Ascending aorta (tissue), 2 donors: ENCODE results near the gene CAVIN2. TPM values are rescaled to one million over a fixed set of nuclear protein-coding genes. Genes with fewer than 3 reads are reported as not detected.

Source experiments
- DNase-seq, 2 donors: peaks; one replicate each; pipeline ENCODE4 v3.0.0-alpha.2; 2019; ENCODE audit warnings: low spot score in 2 of 2
- H3K27ac ChIP-seq, 2 donors: fragments of 200-600 bp; sonication (generic); one replicate each; pipeline ENCODE4 v1.5.1; 2016 to 2017; ENCODE audit warnings: mild to moderate bottlenecking in 1 of 2
- H3K27me3 ChIP-seq: fragments of 200-600 bp; sonication (generic); one replicate; pipeline ENCODE4 v1.5.1; 2017
- H3K36me3 ChIP-seq, 2 donors: fragments of 200-600 bp; sonication (generic); one replicate each; pipeline ENCODE4 v1.5.1; 2016
- H3K4me1 ChIP-seq, 2 donors: fragments of 200-600 bp; sonication (generic); one replicate each; pipeline ENCODE4 v1.5.1; 2016 to 2017; ENCODE audit warnings: mild to moderate bottlenecking in 1 of 2
- H3K4me3 ChIP-seq, 2 donors: fragments of 200-600 bp; sonication (generic); one replicate each; pipeline ENCODE4 v1.5.1; 2016 to 2017; ENCODE audit warnings: mild to moderate bottlenecking in 1 of 2
- H3K9me3 ChIP-seq, 2 donors: fragments of 200-600 bp; sonication (generic); one replicate each; pipeline ENCODE4 v1.5.1; 2016
- intact Hi-C: fragments of 100-400 bp; cut with DNase I; formaldehyde crosslinking; loops from one replicate; pipeline ENCODE4 v1.15.1; 2023
- total RNA-seq: library from RNA; depleted of rRNA; stranded (reverse); fragments of >200 nt; gene quantifications from one replicate; pipeline ENCODE4 v1.1.0, GENCODE V29; 2016
- TF ChIP-seq, protein P1 (sequence below), 3 experiments: fragments of 200-600 bp in 2 of 3; fragments of 450-650 bp in 1 of 3; sonication (generic) in 2 of 3; IDR thresholded peaks; one replicate each; pipeline ENCODE4 v1.5.1; 2016 to 2019; ENCODE audit warnings: antibody characterized with exemption in 3 of 3, mild to moderate bottlenecking in 1 of 3, moderate library complexity in 1 of 3

Gene CAVIN2
- total RNA-seq, 1 donor from 2014 or later, result 43.4 TPM

DNA sequence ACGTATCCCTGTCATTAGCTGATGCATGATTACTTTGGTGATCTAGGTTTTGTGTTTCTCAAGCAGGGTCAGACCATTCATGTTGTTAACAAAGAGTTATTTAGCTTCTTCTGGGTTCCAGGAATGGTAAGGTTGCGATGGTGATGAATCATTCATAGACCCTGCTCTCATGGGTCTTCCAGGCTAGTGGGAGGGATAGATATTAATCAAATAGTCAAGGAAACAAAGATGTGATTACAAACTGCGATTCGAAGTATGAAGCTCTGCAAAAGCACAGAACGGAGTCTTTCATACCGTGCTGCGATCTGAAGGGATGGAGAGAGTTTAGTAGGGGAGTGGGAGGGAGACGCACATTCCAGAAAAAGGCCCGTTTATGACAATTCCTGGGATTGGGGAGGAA lies 42.1 kb downstream of the CAVIN2 start:
- Histone ChIP-seq H3K9me3 (no peaks in the 10 kb centered on the region), H3K36me3 (no peaks in the 10 kb centered on the region), H3K4me1 (no peaks in the 10 kb centered on the region), H3K27me3 (no peaks in the 10 kb centered on the region), H3K27ac (no peak overlapping the region), H3K4me3 (no peak overlapping the region)
- intact Hi-C loops, result no loop called here
- no peak for DNase-seq
- TF ChIP-seq, protein P1, sequence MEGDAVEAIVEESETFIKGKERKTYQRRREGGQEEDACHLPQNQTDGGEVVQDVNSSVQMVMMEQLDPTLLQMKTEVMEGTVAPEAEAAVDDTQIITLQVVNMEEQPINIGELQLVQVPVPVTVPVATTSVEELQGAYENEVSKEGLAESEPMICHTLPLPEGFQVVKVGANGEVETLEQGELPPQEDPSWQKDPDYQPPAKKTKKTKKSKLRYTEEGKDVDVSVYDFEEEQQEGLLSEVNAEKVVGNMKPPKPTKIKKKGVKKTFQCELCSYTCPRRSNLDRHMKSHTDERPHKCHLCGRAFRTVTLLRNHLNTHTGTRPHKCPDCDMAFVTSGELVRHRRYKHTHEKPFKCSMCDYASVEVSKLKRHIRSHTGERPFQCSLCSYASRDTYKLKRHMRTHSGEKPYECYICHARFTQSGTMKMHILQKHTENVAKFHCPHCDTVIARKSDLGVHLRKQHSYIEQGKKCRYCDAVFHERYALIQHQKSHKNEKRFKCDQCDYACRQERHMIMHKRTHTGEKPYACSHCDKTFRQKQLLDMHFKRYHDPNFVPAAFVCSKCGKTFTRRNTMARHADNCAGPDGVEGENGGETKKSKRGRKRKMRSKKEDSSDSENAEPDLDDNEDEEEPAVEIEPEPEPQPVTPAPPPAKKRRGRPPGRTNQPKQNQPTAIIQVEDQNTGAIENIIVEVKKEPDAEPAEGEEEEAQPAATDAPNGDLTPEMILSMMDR (IDR thresholded peaks at IDR 0.05), result no peak

DNA sequence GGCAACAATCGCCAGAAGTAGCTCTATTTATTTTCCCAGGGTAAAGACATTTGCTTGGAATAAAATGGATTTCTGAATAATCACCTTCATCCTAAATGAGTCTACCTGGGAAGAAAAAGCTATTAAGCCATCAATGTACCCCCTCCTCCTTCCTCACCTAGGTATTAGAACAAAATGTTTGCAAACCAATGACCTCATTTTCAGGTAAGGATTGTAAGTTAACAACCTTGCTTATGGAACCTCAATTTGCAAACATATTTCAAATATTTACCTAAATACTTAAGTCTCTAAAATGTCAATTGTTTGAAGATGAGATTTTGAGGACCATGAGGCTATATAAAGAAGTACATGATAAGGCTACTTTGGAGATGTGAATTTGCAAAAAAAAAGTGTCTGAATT lies 43.9 kb downstream of the CAVIN2 start:
- H3K4me1 ChIP-seq, result no peaks in the 10 kb centered on the region
- no peak for DNase-seq
- no peaks in the 10 kb centered on the region for H3K9me3 ChIP-seq
- no peak overlapping the region for H3K4me3 ChIP-seq
- H3K36me3 ChIP-seq, result no peaks in the 10 kb centered on the region
- no peak overlapping the region for H3K27ac ChIP-seq
- H3K27me3 ChIP-seq, result no peaks in the 10 kb centered on the region
- TF ChIP-seq, protein P1 (IDR thresholded peaks at IDR 0.05), result no peak
- intact Hi-C loops, result no loop called here

DNA sequence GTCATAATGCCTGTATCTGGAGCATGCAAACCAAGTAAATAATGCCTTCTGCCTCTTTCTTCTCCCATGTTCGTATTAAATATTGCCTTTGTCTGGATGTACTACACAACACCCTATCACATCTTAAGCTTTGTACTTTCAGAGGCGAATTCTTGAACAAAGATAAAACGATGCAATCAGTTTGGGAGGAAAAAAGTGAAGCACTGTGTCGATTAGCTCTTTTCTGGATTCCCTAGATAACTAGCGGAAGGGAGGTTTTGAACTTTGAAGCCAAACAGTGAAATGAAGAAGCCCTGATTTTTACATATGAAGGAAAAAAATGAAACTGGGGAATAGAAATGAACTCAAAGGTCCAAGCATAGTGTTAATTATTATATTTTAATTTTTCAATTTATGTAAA lies 44.7 kb downstream of the CAVIN2 start:
- TF ChIP-seq, protein P1 (IDR thresholded peaks at IDR 0.05), result no peak
- H3K36me3 ChIP-seq, result no peaks in the 10 kb centered on the region
- no peaks in the 10 kb centered on the region for H3K9me3 ChIP-seq

DNA sequence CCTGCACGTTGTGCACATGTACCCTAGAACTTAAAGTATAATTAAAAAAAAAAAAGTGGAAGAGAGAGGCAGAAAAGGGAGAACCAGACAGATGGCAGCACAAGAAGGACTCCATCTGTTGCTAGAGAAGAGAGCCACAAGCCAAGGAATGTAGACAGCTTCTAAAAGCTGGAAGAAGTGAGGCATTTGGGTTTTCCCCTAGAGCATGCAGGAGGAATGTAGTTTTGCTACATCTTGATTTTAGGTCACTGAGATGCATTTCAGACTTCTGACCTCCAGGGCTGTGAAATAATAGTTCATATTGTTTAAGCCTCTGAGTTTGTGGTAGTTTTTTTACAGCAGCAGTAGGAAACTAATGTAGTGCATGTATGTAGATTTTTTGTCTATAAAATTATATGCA lies 46.0 kb downstream of the CAVIN2 start:
- no peak overlapping the region for H3K4me3 ChIP-seq
- H3K36me3 ChIP-seq, result no peaks in the 10 kb centered on the region
- no peaks in the 10 kb centered on the region for H3K27me3 ChIP-seq
- TF ChIP-seq, protein P1 (IDR thresholded peaks at IDR 0.05), result no peak
- H3K9me3 ChIP-seq, result no peaks in the 10 kb centered on the region
- intact Hi-C loops, result no loop called here
- H3K27ac ChIP-seq, result no peak overlapping the region
- no peak for DNase-seq
- no peaks in the 10 kb centered on the region for H3K4me1 ChIP-seq

More for the DNA sequence above, 44.7 kb downstream of the CAVIN2 start:
- Histone ChIP-seq H3K27ac (no peak overlapping the region), H3K4me1 (no peaks in the 10 kb centered on the region), H3K27me3 (no peaks in the 10 kb centered on the region), H3K4me3 (no peak overlapping the region)
- DNase-seq, result no peak
- intact Hi-C loops, result no loop called here

DNA sequence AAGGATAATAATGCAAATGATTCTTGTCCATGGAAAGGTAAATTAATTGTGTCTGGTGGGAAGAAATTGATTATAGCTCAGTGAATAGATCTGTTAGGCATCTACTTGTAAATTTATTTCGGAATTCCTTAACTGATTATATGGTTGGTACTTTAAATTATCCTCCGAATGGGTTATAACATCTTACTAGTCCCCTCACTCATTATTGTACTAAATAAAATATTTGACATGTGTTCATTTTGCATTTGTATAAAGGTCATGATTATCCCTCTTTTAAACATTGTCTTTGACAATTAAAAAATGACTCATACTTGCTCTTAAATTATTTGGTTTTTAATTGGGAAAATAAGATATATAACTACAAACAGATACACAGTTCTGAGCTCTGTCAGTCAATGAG lies 47.4 kb downstream of the CAVIN2 start:
- H3K4me1 ChIP-seq, result no peaks in the 10 kb centered on the region
- TF ChIP-seq, protein P1 (IDR thresholded peaks at IDR 0.05), result no peak
- no peaks in the 10 kb centered on the region for H3K36me3 ChIP-seq
- no peak overlapping the region for H3K4me3 ChIP-seq
- DNase-seq, result no peak
- H3K9me3 ChIP-seq, result no peaks in the 10 kb centered on the region
- no peaks in the 10 kb centered on the region for H3K27me3 ChIP-seq
- intact Hi-C loops, result no loop called here
- H3K27ac ChIP-seq, result no peak overlapping the region
